NCI-H2081 treated with DMSO at 0.1 percent for 48 hours (cell line): ENCODE results near the gene CSNK1D.
"Not testable (repeated sequence)": the region's sequence is repeated elsewhere in the genome, so short reads cannot be mapped to it uniquely, and the experiment has no call there.

Experiments used
- DNase-seq: peaks from one replicate; lab custom pipeline; 2025; lab: John Stamatoyannopoulos, UW

Gene CSNK1D

DNA sequence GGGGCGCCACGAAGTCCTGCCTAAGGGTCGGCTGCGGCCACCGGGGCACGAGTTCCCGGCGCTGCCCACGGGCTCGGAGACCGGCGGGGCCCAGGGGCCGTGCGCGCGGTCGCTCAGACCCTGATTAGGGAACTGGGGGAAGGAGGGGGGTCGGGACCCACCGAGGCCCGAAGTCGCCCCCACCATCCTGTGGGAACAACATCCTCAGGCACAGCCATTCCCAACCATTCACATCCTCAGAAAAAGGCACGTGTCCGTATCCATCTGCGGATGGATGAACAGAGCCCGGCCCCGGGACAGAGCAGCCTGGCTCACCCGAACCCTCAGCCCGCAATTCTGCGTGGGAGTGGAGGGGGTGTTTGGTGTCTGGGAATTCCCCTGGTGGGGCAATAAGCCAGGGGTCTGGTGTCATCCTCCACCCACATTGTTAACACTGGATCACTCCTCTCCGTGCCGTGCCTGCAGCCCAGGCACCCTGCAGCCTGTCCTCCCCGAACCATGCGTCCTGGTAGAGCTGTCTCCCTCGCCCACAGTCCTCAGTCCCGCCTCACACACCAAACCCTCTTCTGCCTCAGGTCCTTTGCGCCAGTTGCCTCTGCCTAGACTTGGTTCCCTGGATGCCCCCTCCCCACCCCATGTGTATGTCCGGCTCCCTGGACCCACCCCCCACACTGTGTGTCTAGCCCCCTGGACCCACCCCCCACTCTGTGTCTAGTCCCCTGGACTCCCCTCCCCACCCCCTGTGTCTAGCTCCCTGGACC lies 60.1 kb downstream of the CSNK1D start:
- DNase-seq, result peak; percentile 11

- DNase-seq, result no peak
These were observed 60.9 kb downstream of the CSNK1D start, which contains the start of gene CCDC57 for GRCh38 chr17:82212331-82213250. TSS of gene CCDC57 (minus strand) at chr17:82212842. CDS start at chr17:82201944, 10,898 bp downstream.

DNA sequence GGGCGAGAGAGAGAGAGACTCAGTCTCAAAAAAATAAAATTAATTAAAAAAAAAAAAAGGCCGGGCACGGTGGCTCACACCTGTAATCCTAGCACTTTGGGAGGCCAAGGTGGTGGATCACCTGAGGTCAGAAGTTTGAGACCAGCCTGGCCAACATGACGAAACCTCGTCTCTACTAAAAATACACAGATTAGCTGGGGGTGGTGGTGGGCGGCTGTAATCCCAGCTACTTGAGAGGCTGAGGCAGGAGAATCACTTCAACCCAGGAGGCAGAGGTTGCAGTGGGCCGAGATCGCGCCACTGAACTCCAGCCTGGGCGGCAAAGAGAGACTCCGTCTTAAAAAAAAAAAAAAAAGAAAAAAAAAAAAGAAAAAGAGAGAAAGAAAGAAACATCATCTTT lies 62.8 kb downstream of the CSNK1D start:
- not testable (repeated sequence) for DNase-seq

DNA sequence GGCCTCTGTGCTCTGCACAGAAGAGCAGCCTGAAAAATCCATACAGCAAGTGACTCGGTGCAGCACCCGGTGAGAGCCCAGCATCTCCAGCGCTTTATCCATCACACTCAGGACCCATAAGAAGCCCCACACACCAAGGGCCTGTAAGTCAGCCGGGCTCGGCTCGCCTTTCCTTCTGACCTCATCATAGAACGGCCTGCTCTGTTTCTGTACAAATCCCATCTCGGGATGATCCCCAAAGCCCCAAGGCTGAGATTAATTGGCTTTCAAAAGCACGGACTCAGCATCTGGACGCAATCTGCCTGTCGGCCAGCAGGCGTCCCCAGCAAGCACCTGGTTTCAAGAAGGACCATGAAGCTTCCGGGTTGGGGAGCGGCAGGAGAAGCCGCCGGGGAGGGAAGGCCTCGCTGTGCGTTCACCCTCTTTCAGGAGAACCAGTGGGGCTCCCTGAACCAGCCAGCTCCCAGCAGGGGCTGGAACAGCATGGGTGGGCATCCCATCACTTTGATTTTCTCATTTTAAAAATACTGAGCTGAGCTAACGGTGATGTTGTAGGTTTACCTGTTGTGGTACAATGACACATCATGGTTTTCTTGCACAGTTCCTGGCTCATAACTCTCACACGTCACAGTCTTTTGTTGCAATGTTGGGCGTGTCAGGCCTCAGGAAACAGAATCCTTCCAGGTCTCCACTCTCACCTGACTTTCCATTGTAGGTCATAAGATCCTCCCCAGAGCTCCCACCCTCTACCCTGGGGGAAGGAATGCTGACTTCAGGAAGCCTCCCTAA lies 67.6 kb downstream of the CSNK1D start:
- DNase-seq, result peak; percentile 75

- DNase-seq, result peak; percentile 96
These were observed 68.4 kb downstream of the CSNK1D start for GRCh38 chr17:82204831-82205719.

GRCh38 chr17:82203920-82204319 lies 69.6 kb downstream of the CSNK1D start:
- DNase-seq, result no peak

GRCh38 chr17:82202981-82203380 lies 70.5 kb downstream of the CSNK1D start:
- no peak for DNase-seq

DNA sequence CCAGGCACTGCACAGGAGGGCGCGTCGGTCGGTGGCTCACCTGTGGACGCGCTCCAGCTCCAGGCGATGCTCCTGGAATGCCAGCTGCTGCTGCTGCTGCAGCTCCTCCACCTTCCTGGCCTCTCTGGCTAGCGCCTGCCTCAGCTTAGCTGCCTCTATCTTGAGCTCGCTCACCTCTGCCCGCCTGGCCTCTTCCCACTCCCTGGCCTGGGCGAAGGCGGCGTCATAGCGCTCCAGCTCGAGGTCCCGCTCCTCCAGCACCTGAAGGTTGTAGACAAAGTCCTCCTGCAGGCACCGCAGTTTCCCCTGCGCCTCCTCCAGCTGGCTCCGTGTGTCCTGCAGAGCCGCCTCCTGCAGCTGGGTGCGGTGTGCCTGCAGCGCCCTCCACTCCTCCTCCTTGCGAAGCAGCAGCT lies 72.0 kb downstream of the CSNK1D start:
- no peak for DNase-seq

GRCh38 chr17:82200743-82201497 lies 72.6 kb downstream of the CSNK1D start:
- DNase-seq, result peak; percentile 23

DNA sequence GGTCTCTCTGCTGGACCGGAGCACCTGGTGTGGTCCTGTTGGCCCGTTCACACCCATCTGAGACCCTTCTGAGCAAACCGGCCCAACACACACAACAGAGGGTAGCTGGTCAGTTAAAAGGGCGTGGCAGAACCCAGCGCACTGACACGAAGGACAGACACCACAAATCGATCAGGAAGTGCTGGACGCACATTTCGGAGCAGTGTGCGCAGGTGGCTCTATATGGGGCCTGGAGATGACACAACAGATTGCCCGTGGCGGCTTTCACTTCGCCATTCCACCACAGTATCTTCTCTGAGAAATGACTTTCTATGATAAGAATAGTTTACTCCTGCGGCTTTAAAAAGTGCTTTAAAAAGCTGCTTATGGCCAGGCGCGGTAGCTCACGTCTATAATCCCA lies 73.4 kb downstream of the CSNK1D start:
- DNase-seq, result no peak

DNA sequence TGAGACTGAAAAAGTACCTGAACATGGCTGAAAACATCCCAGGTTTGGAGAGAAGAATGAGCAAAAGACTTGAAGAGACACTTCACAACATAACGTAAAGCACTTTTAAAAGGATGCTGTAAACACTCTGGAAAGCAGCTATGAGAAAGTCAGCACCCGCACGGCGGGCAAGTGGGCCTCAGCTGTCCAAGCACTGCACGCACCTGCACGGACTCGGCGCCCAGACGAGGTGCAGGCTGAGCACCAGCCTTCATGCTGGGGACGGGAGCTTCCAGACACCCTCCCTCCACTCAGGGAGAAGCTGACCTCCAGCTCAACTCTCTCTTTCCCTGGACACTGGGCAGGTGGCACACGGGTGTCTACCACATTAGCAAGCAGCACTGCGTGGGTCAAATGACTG lies 74.0 kb downstream of the CSNK1D start:
- no peak for DNase-seq

- no peak for DNase-seq
These were observed 75.4 kb downstream of the CSNK1D start for GRCh38 chr17:82198092-82198491.

DNA sequence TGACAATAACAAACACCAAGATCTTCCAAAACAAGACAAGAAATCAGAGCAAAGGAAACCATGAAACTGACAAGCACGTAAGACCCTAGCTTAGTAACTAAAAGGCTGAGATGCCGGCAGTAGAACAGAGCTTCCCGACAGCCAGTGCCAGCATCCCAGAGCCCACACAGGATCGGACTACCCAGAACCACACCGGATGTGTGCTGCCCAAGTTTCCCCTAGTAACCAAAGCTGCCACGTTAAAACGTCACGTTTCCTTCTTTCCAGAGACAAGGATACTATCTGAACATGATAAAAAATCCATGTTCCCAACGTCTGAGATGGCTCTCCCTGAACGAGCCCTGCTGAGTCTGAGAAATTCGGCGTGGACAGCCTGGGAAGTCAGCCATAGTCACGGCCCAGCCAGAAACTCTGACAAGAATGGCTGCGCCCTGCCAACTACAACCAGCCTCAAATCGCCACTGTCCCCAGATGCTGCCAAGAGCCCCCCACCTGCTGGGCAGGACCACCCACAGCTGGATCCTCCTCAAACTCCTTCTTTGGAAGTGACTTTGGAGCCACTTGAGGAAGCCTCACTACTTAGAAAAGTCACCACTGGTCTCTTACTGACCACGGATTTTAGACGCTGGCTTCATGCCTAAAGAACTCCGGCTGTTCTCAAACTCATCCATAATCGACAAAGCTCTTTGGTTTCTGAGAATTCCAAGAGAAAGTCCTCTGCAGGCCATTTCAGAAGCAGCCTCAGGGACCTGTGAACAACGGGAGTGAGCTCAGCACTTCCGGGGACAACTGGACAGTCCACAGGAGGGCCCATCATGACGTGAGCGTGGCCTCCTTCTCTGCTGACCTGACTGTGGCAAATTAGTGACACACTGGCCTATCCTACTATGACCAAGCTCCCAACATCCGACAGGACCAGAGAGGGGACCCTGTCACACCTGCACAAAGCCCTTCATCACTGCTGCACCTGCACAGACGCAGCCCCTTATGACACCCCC lies 77.5 kb downstream of the CSNK1D start:
- DNase-seq, result no peak

DNA sequence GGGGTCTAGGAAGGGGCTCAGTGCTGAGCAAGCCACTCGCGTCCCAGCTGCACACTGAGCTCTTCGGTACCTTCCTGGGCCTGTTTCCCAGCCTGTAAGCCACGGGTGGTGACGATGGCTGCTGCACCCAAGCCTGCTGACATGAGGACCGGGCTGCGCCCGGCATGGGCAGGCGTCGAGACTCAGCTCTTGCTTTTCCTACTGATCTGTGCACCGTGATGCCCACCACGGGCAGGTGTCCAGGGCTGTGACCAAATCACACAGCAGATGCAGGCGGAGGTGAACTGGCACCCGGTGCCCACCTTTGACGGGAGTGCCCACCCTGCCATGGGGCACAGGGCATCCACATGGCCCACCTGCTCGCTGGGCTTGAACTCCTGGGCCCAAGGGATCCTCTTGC lies 78.7 kb downstream of the CSNK1D start:
- DNase-seq, result no peak

DNA sequence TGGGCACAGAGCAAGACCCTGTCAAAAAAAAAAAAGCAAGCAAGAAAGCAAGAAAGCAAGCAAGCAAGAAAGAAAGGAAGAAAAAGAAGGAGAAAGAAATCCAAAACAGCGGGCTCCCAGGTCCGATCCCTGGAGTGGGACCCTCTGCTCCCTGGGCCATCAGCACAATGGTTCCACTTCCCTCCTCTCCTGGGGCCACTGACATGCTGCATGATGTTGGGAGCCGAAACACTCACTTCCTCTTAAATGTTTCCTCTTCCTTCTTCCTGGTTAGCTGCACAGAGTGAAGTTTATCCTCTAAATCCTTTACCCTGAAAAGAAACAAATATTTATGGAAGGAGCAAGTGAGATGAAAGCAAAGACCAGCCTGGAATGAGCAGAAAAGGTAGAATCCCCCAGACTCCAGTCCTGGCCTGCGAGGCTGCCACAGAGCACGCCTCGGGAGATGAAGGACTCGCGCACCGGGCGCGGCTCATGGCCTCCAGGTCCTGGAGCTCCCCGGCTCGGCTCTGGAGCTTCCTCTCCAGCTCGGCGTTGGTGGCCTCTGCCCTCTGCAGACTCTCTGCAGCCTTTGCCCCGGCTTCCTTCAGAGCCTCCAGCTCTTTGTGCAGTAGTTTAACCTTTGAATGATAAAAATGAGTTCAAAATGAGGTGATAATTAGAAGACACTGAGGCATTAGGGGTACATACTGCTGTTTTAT lies 79.8 kb downstream of the CSNK1D start:
- DNase-seq, result no peak

GRCh38 chr17:82193050-82193449 lies 80.5 kb downstream of the CSNK1D start:
- not testable (repeated sequence) for DNase-seq
